Astrocyte (in vitro differentiated cells and primary cell): ENCODE measurements around the gene IFITM10. TPM values are rescaled to one million over a fixed set of nuclear protein-coding genes. Genes with fewer than 3 reads are reported as not detected.

ENCODE experiments used
- DNase-seq: peaks from one replicate; pipeline ENCODE4 v3.0.0-alpha.2; 2010; ENCODE audit warnings: low read depth
- FAIRE-seq: peaks from 2 replicates; lab custom pipeline; 2011; peaks lifted over from hg19 to GRCh38; lab: Jason Lieb, UNC
- H2AFZ ChIP-seq: 2 replicates; pipeline ENCODE4 v1.6.0; 2012; ENCODE audit warnings: low read depth, low read length, inconsistent platforms
- H3K27ac ChIP-seq: 2 replicates; pipeline ENCODE4 v1.5.1; 2011; ENCODE audit warnings: low read depth, low read length, inconsistent platforms
- H3K27me3 ChIP-seq: 2 replicates; pipeline ENCODE4 v1.6.0; 2011; ENCODE audit warnings: low read length, inconsistent platforms; ENCODE audit not compliant: insufficient read depth
- H3K36me3 ChIP-seq: 2 replicates; pipeline ENCODE4 v1.5.1; 2011; ENCODE audit warnings: low read length, inconsistent platforms; ENCODE audit not compliant: insufficient read depth
- H3K4me1 ChIP-seq: 2 replicates; pipeline ENCODE4 v1.5.1; 2011; ENCODE audit warnings: low read length, inconsistent platforms; ENCODE audit not compliant: insufficient read depth
- H3K4me2 ChIP-seq: 2 replicates; pipeline ENCODE4 v1.6.0; 2012; ENCODE audit warnings: low read length, inconsistent platforms
- H3K4me3 ChIP-seq: 2 replicates; pipeline ENCODE4 v1.5.1; 2011; ENCODE audit warnings: low read depth, mild to moderate bottlenecking, low read length, inconsistent platforms; ENCODE audit not compliant: insufficient read depth
- H3K79me2 ChIP-seq: 2 replicates; pipeline ENCODE4 v1.6.0; 2012; ENCODE audit warnings: mild to moderate bottlenecking, low read length, inconsistent platforms; ENCODE audit not compliant: insufficient read depth
- H3K9ac ChIP-seq: 2 replicates; pipeline ENCODE4 v1.6.0; 2012; ENCODE audit warnings: mild to moderate bottlenecking, low read length, inconsistent platforms
- H3K9me3 ChIP-seq: 2 replicates; pipeline ENCODE4 v1.5.1; 2012; ENCODE audit warnings: low read depth, mild to moderate bottlenecking, low read length, inconsistent platforms; ENCODE audit not compliant: insufficient read depth
- H4K20me1 ChIP-seq: 2 replicates; pipeline ENCODE4 v1.6.0; 2012; ENCODE audit warnings: low read length, inconsistent platforms; ENCODE audit not compliant: insufficient read depth
- H3K27ac Mint-ChIP-seq: one replicate; pipeline ENCODE4 v1.8.0; 2021; ENCODE audit warnings: mild to moderate bottlenecking, mixed read lengths; ENCODE audit not compliant: unreplicated experiment
- H3K27me3 Mint-ChIP-seq: one replicate; pipeline ENCODE4 v1.8.0; 2021; ENCODE audit warnings: low read depth, mixed read lengths; ENCODE audit not compliant: unreplicated experiment
- H3K36me3 Mint-ChIP-seq: one replicate; pipeline ENCODE4 v1.8.0; 2021; ENCODE audit warnings: low read depth, mixed read lengths; ENCODE audit not compliant: unreplicated experiment
- H3K4me1 Mint-ChIP-seq: one replicate; pipeline ENCODE4 v1.8.0; 2021; ENCODE audit warnings: low read depth, mixed read lengths; ENCODE audit not compliant: unreplicated experiment
- H3K4me3 Mint-ChIP-seq: one replicate; pipeline ENCODE4 v1.8.0; 2021; ENCODE audit warnings: mild to moderate bottlenecking, moderate library complexity, mixed read lengths; ENCODE audit not compliant: unreplicated experiment
- H3K9me3 Mint-ChIP-seq: one replicate; pipeline ENCODE4 v1.8.0; 2021; ENCODE audit warnings: mild to moderate bottlenecking, mixed read lengths; ENCODE audit not compliant: unreplicated experiment
- EZH2 ChIP-seq: IDR thresholded peaks from 2 replicates; pipeline ENCODE4 v1.6.1; 2012; ENCODE audit warnings: mild to moderate bottlenecking, low read length, inconsistent platforms; ENCODE audit not compliant: insufficient read depth
- total RNA-seq: library from RNA; stranded (reverse); gene quantifications from 2 replicates; pipeline ENCODE4 v1.2.1, GENCODE V29; 2021
- TF ChIP-seq, protein P1 (sequence below): IDR thresholded peaks from 2 replicates; pipeline ENCODE4 v1.5.1; 2011; ENCODE audit warnings: low read depth, mild to moderate bottlenecking, inconsistent platforms, low read length, moderate library complexity; ENCODE audit not compliant: insufficient read depth

Gene IFITM10
- total RNA-seq, 1 donor from 2014 or later: 2.0 TPM

DNA sequence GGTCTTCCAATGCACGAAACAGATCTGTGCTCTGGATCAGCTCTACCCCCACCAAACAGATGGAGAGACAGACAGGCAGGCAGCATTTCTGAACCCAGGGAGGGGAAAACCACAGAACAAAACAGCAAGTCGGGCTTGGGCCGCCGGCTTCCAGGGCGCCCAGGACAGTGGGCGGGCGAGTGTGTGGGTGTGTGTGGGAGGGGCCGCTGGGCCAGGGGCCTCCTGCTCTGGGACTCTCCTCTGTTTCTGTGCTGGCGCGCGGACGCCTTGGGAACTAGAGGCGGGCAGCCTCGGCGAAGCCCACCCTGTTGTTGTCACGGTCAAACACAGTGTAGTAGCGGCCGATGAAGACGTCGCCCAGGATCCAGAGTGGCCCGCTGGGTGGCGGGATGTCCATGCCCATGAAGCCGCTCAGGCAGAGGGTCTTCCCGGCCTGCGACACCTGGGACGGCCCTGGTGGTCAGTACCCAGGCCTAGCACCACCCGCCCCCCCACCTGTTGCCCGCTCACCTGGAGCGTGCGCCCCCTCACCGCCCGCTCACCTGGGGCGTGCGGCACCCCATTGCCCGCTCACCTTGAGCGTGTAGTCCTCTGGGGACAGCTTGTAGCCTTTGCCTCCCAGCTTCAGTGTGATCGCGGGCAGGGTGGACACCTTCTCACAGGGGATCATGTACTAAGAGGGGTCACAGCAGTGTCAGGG, 3.0 kb upstream of the IFITM10 start:
- no peak overlapping the region for H3K27ac ChIP-seq
- no peak overlapping the region for H3K27ac Mint-ChIP-seq
- no peaks in the 10 kb centered on the region for H3K79me2 ChIP-seq
- peaks cover 35% of the 10 kb centered on the region for H3K4me1 ChIP-seq
- no peak overlapping the region for H3K4me3 ChIP-seq
- H3K4me3 Mint-ChIP-seq: no peak overlapping the region
- H4K20me1 ChIP-seq: peaks cover 24% of the 10 kb centered on the region
- no peak for DNase-seq
- no peak overlapping the region for H3K9ac ChIP-seq
- H3K9me3 Mint-ChIP-seq: no peaks in the 10 kb centered on the region
- no peak overlapping the region for H3K4me2 ChIP-seq
- no peak for FAIRE-seq
- no peak overlapping the region for H2AFZ ChIP-seq
- H3K36me3 Mint-ChIP-seq: peaks cover 12% of the 10 kb centered on the region
- H3K27me3 Mint-ChIP-seq: peaks cover 4% of the 10 kb centered on the region
- TF ChIP-seq, protein P1, sequence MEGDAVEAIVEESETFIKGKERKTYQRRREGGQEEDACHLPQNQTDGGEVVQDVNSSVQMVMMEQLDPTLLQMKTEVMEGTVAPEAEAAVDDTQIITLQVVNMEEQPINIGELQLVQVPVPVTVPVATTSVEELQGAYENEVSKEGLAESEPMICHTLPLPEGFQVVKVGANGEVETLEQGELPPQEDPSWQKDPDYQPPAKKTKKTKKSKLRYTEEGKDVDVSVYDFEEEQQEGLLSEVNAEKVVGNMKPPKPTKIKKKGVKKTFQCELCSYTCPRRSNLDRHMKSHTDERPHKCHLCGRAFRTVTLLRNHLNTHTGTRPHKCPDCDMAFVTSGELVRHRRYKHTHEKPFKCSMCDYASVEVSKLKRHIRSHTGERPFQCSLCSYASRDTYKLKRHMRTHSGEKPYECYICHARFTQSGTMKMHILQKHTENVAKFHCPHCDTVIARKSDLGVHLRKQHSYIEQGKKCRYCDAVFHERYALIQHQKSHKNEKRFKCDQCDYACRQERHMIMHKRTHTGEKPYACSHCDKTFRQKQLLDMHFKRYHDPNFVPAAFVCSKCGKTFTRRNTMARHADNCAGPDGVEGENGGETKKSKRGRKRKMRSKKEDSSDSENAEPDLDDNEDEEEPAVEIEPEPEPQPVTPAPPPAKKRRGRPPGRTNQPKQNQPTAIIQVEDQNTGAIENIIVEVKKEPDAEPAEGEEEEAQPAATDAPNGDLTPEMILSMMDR: no peak
- TF ChIP-seq EZH2: no peak
- no peaks in the 10 kb centered on the region for H3K9me3 ChIP-seq
- no peaks in the 10 kb centered on the region for H3K36me3 ChIP-seq
- peaks cover 20% of the 10 kb centered on the region for H3K4me1 Mint-ChIP-seq
- no peaks in the 10 kb centered on the region for H3K27me3 ChIP-seq

DNA sequence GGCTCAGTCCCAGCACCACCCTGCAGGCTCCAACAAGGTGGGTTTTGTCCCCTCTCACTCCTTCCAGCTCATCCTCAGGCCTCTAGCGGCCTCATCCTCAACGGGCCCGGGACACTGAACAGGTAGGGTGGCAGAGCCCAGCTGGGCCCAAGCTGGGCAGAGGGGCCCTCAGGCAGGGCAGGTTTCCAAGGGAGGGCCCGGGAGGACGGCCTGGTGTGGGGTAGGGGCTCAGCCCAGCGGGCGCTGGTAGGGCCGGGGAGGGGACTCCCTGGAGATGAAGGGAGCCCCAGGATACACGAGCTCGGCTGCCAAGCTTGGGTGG, 2.5 kb upstream of the IFITM10 start:
- no peaks in the 10 kb centered on the region for H3K27me3 ChIP-seq
- H3K4me2 ChIP-seq: no peak overlapping the region
- no peaks in the 10 kb centered on the region for H3K79me2 ChIP-seq
- peaks cover 31% of the 10 kb centered on the region for H3K4me1 ChIP-seq
- peaks cover 25% of the 10 kb centered on the region for H4K20me1 ChIP-seq
- no peak overlapping the region for H3K9ac ChIP-seq
- H2AFZ ChIP-seq: no peak overlapping the region
- H3K36me3 ChIP-seq: no peaks in the 10 kb centered on the region
- DNase-seq (no peak), FAIRE-seq (no peak)
- H3K4me3 ChIP-seq: no peak overlapping the region
- H3K36me3 Mint-ChIP-seq: peaks cover 12% of the 10 kb centered on the region
- no peak overlapping the region for H3K4me3 Mint-ChIP-seq
- H3K9me3 Mint-ChIP-seq: no peaks in the 10 kb centered on the region
- TF ChIP-seq EZH2: no peak
- TF ChIP-seq, protein P1: no peak
- peaks cover 19% of the 10 kb centered on the region for H3K4me1 Mint-ChIP-seq
- no peaks in the 10 kb centered on the region for H3K9me3 ChIP-seq
- H3K27ac ChIP-seq: no peak overlapping the region
- H3K27ac Mint-ChIP-seq: no peak overlapping the region
- peaks cover 4% of the 10 kb centered on the region for H3K27me3 Mint-ChIP-seq
